BJ (cell line): Measurements from ENCODE around the gene BRAP. TPM values are rescaled to one million over a fixed set of nuclear protein-coding genes. Genes with fewer than 3 reads are reported as not detected.

Source experiments
- CTCF ChIA-PET: fragments of 350-600 bp; formaldehyde crosslinking; extraction: SDS; loops from one replicate; lab custom pipeline; 2021; ENCODE audit warnings: antibody characterized with exemption, inconsistent platforms; lab: Yijun Ruan, JAX
- POLR2A ChIA-PET: fragments of 300-600 bp; sonication (Branson Sonifier 250); formaldehyde crosslinking; extraction: SDS; loops from one replicate; lab custom pipeline; 2021; ENCODE audit warnings: antibody characterized with exemption; lab: Charles Lee
- DNase-seq: peaks from one replicate; pipeline ENCODE4 v3.0.0-alpha.2; 2011; ENCODE audit warnings: low read depth
- H3K27me3 ChIP-seq: 2 replicates; pipeline ENCODE4 v1.6.0; 2011; ENCODE audit warnings: low read length; ENCODE audit not compliant: control insufficient read depth, insufficient read depth
- H3K36me3 ChIP-seq: 2 replicates; pipeline ENCODE4 v1.5.1; 2011; ENCODE audit warnings: low read length; ENCODE audit not compliant: control insufficient read depth, insufficient read depth
- H3K4me3 ChIP-seq: 2 replicates; pipeline ENCODE4 v1.5.1; 2011; ENCODE audit warnings: low read depth, mild to moderate bottlenecking, control low read depth, low read length
- CTCF ChIP-seq: IDR thresholded peaks from 2 replicates; pipeline ENCODE4 v1.5.1; 2011; ENCODE audit warnings: low read depth, mild to moderate bottlenecking, control low read depth, inconsistent platforms, low read length, moderate library complexity; ENCODE audit not compliant: insufficient read depth
- polyA plus RNA-seq: library from polyadenylated mRNA; depleted of rRNA; stranded (reverse); fragments of >200 nt; gene quantifications from 2 replicates; pipeline ENCODE4 v1.2.3, GENCODE V29; 2011

Gene BRAP
- polyA plus RNA-seq, 1 experiment, result 15.8 TPM

GRCh38 chr12:111672822-111673381 is 12.9 kb downstream of the BRAP start:
- ChIA-PET POLR2A (no interaction called here), CTCF (interaction anchor here (0.6 to 4.5 kb wide), 14 partner anchors 9 to 342 kb away, joined by 3 to 38 read pairs (median 4); partner anchors contain the start of genes ACAD10 and BRAP)
- H3K36me3 ChIP-seq, result peaks cover 13% of the 10 kb centered on the region

GRCh38 chr12:111664961-111665865 is 20.5 kb downstream of the BRAP start:
- CTCF ChIA-PET, result no interaction called here

More at GRCh38 chr12:111672822-111673381, 12.9 kb downstream of the BRAP start:
- no peak for TF ChIP-seq CTCF
- no peak for DNase-seq
- H3K27me3 ChIP-seq, result no peaks in the 10 kb centered on the region
- H3K4me3 ChIP-seq, result no peak overlapping the region

GRCh38 chr12:111664499-111664898 is 21.3 kb downstream of the BRAP start:
- Histone ChIP-seq H3K36me3 (peaks cover 13% of the 10 kb centered on the region), H3K27me3 (no peaks in the 10 kb centered on the region), H3K4me3 (no peak overlapping the region)
- ChIA-PET CTCF (interaction anchor here (1.0 kb wide), 1 partner anchor 8 kb away, joined by 4 read pairs; no protein-coding TSS in a partner anchor), POLR2A (no interaction called here)
- TF ChIP-seq CTCF, result no peak
- DNase-seq, result no peak

More at GRCh38 chr12:111664961-111665865, 20.5 kb downstream of the BRAP start:
- Histone ChIP-seq H3K27me3 (no peaks in the 10 kb centered on the region), H3K4me3 (no peak overlapping the region), H3K36me3 (peaks cover 13% of the 10 kb centered on the region)
- POLR2A ChIA-PET, result no interaction called here
- no peak for TF ChIP-seq CTCF
- DNase-seq, result no peak

- CTCF ChIA-PET, result no interaction called here
- no peaks in the 10 kb centered on the region for H3K27me3 ChIP-seq
- no peak for TF ChIP-seq CTCF
- H3K4me3 ChIP-seq, result no peak overlapping the region
- peaks cover 8% of the 10 kb centered on the region for H3K36me3 ChIP-seq
- no peak for DNase-seq
- POLR2A ChIA-PET, result no interaction called here
Measured at GRCh38 chr12:111656016-111656415, 29.7 kb downstream of the BRAP start.

GRCh38 chr12:111655356-111655755 is 30.4 kb downstream of the BRAP start:
- ChIA-PET POLR2A (no interaction called here), CTCF (no interaction called here)
- H3K4me3 ChIP-seq, result no peak overlapping the region
- TF ChIP-seq CTCF, result no peak
- no peaks in the 10 kb centered on the region for H3K27me3 ChIP-seq
- H3K36me3 ChIP-seq, result peaks cover 8% of the 10 kb centered on the region
- DNase-seq, result no peak
